Measurements from ENCODE around the gene C1QC.

DNA sequence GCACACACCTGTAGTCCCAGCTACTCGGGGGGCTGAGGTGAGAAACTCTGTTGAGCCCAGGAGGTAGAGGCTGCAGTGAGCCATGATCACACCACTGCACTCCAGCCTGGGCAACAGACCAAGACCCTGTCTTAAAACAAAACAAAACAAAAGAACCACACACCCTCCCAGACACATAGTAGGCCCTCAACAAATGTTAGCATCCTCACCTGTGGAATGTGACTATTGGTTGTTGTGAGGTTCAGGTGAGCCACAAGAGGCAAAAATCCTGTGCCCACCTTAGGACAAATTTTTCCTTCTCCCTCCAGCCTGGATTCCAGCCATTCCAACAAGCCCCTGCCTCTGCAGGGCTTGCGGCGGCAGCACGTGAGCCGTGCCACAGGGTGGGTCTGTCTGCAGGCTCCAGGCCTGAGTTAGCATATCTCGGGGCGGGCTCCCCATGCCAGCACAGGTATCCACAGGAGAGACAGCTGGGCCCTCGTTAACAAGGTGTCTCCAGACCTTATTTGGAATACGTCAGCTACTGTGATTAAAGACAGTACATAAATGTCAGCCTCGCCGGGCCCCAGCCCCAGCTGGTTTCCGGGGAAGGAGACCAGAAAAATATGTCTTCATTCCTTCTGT lies 27.0 kb downstream of the C1QC start:
- TF ChIP-seq, protein P1, sequence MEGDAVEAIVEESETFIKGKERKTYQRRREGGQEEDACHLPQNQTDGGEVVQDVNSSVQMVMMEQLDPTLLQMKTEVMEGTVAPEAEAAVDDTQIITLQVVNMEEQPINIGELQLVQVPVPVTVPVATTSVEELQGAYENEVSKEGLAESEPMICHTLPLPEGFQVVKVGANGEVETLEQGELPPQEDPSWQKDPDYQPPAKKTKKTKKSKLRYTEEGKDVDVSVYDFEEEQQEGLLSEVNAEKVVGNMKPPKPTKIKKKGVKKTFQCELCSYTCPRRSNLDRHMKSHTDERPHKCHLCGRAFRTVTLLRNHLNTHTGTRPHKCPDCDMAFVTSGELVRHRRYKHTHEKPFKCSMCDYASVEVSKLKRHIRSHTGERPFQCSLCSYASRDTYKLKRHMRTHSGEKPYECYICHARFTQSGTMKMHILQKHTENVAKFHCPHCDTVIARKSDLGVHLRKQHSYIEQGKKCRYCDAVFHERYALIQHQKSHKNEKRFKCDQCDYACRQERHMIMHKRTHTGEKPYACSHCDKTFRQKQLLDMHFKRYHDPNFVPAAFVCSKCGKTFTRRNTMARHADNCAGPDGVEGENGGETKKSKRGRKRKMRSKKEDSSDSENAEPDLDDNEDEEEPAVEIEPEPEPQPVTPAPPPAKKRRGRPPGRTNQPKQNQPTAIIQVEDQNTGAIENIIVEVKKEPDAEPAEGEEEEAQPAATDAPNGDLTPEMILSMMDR (IDR thresholded peaks at IDR 0.05; ENCODE audit: low read depth, low read length, missing input control), result no peak
- no peak for TF ChIP-seq RXRA (IDR thresholded peaks at IDR 0.05)
- TF ChIP-seq, protein P2, sequence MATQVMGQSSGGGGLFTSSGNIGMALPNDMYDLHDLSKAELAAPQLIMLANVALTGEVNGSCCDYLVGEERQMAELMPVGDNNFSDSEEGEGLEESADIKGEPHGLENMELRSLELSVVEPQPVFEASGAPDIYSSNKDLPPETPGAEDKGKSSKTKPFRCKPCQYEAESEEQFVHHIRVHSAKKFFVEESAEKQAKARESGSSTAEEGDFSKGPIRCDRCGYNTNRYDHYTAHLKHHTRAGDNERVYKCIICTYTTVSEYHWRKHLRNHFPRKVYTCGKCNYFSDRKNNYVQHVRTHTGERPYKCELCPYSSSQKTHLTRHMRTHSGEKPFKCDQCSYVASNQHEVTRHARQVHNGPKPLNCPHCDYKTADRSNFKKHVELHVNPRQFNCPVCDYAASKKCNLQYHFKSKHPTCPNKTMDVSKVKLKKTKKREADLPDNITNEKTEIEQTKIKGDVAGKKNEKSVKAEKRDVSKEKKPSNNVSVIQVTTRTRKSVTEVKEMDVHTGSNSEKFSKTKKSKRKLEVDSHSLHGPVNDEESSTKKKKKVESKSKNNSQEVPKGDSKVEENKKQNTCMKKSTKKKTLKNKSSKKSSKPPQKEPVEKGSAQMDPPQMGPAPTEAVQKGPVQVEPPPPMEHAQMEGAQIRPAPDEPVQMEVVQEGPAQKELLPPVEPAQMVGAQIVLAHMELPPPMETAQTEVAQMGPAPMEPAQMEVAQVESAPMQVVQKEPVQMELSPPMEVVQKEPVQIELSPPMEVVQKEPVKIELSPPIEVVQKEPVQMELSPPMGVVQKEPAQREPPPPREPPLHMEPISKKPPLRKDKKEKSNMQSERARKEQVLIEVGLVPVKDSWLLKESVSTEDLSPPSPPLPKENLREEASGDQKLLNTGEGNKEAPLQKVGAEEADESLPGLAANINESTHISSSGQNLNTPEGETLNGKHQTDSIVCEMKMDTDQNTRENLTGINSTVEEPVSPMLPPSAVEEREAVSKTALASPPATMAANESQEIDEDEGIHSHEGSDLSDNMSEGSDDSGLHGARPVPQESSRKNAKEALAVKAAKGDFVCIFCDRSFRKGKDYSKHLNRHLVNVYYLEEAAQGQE (IDR thresholded peaks at IDR 0.05), result no peak
- TF ChIP-seq, protein P3, sequence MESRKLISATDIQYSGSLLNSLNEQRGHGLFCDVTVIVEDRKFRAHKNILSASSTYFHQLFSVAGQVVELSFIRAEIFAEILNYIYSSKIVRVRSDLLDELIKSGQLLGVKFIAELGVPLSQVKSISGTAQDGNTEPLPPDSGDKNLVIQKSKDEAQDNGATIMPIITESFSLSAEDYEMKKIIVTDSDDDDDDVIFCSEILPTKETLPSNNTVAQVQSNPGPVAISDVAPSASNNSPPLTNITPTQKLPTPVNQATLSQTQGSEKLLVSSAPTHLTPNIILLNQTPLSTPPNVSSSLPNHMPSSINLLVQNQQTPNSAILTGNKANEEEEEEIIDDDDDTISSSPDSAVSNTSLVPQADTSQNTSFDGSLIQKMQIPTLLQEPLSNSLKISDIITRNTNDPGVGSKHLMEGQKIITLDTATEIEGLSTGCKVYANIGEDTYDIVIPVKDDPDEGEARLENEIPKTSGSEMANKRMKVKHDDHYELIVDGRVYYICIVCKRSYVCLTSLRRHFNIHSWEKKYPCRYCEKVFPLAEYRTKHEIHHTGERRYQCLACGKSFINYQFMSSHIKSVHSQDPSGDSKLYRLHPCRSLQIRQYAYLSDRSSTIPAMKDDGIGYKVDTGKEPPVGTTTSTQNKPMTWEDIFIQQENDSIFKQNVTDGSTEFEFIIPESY (IDR thresholded peaks at IDR 0.05), result no peak

Data from liver (tissue), 3 donors.